Liver (tissue), 3 donors: ENCODE results near the gene SLC26A1.

ENCODE experiments used
- EGR1 ChIP-seq, 2 donors: IDR thresholded peaks; 2 replicates each; pipeline ENCODE4 v1.6.1; 2016 to 2018; ENCODE audit warnings: antibody characterized with exemption in 2 of 2, low read depth in 2 of 2
- JUND ChIP-seq, 2 donors: IDR thresholded peaks; 2 replicates each; pipeline ENCODE4 v1.6.1; 2016; ENCODE audit warnings: antibody characterized with exemption in 2 of 2
- RAD21 ChIP-seq, 2 donors: IDR thresholded peaks; 2 replicates each; pipeline ENCODE4 v1.6.1; 2016; ENCODE audit warnings: antibody characterized with exemption in 2 of 2, mild to moderate bottlenecking in 2 of 2
- RXRA ChIP-seq, 2 donors: IDR thresholded peaks; 2 replicates each; pipeline ENCODE4 v1.6.1; 2017 to 2018; ENCODE audit warnings: antibody characterized with exemption in 2 of 2, mild to moderate bottlenecking in 1 of 2
- SP1 ChIP-seq: IDR thresholded peaks from 2 replicates; pipeline ENCODE4 v1.6.1; 2018; ENCODE audit warnings: antibody characterized with exemption, mild to moderate bottlenecking
- TF ChIP-seq, protein P1 (sequence below): fragments of 150-350 bp; IDR thresholded peaks from 2 replicates; pipeline ENCODE4 v1.5.1; 2017; ENCODE audit warnings: improper control_type of control experiment, low read depth, low read length; ENCODE audit not compliant: missing input control
- TF ChIP-seq, protein P2 (sequence below): IDR thresholded peaks from 2 replicates; pipeline ENCODE4 v1.6.1; 2016; ENCODE audit warnings: antibody characterized with exemption
- TF ChIP-seq, protein P3 (sequence below): IDR thresholded peaks from 2 replicates; pipeline ENCODE4 v1.6.1; 2016; ENCODE audit warnings: antibody characterized with exemption
- donor health status: healthy.
- donor health status: healthy.

- no peak for TF ChIP-seq RXRA (IDR thresholded peaks at IDR 0.05)
- TF ChIP-seq, protein P1, sequence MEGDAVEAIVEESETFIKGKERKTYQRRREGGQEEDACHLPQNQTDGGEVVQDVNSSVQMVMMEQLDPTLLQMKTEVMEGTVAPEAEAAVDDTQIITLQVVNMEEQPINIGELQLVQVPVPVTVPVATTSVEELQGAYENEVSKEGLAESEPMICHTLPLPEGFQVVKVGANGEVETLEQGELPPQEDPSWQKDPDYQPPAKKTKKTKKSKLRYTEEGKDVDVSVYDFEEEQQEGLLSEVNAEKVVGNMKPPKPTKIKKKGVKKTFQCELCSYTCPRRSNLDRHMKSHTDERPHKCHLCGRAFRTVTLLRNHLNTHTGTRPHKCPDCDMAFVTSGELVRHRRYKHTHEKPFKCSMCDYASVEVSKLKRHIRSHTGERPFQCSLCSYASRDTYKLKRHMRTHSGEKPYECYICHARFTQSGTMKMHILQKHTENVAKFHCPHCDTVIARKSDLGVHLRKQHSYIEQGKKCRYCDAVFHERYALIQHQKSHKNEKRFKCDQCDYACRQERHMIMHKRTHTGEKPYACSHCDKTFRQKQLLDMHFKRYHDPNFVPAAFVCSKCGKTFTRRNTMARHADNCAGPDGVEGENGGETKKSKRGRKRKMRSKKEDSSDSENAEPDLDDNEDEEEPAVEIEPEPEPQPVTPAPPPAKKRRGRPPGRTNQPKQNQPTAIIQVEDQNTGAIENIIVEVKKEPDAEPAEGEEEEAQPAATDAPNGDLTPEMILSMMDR = no peak
- no peak for TF ChIP-seq EGR1 (IDR thresholded peaks at IDR 0.05; ENCODE audit: low read depth in 2 of 2)
- TF ChIP-seq, protein P2, sequence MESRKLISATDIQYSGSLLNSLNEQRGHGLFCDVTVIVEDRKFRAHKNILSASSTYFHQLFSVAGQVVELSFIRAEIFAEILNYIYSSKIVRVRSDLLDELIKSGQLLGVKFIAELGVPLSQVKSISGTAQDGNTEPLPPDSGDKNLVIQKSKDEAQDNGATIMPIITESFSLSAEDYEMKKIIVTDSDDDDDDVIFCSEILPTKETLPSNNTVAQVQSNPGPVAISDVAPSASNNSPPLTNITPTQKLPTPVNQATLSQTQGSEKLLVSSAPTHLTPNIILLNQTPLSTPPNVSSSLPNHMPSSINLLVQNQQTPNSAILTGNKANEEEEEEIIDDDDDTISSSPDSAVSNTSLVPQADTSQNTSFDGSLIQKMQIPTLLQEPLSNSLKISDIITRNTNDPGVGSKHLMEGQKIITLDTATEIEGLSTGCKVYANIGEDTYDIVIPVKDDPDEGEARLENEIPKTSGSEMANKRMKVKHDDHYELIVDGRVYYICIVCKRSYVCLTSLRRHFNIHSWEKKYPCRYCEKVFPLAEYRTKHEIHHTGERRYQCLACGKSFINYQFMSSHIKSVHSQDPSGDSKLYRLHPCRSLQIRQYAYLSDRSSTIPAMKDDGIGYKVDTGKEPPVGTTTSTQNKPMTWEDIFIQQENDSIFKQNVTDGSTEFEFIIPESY = no peak
- no peak for TF ChIP-seq SP1
- no peak for TF ChIP-seq RAD21 (IDR thresholded peaks at IDR 0.05)
- no peak for TF ChIP-seq JUND (IDR thresholded peaks at IDR 0.05)
- TF ChIP-seq, protein P3, sequence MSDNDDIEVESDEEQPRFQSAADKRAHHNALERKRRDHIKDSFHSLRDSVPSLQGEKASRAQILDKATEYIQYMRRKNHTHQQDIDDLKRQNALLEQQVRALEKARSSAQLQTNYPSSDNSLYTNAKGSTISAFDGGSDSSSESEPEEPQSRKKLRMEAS = no peak
Measured at GRCh38 chr4:957231-957580, 36.0 kb downstream of the SLC26A1 start.
